Sigmoid colon (tissue), 4 donors: ENCODE results near the gene EHF.

Experiments used
- CTCF ChIP-seq, 4 experiments: fragments of 450-650 bp in 3 of 4; fragments of 200-600 bp in 1 of 4; IDR thresholded peaks; one replicate each; pipeline ENCODE4 v1.5.1; 2016 to 2019; ENCODE audit warnings: antibody characterized with exemption in 4 of 4, mild to moderate bottlenecking in 3 of 4, moderate library complexity in 2 of 4
- POLR2AphosphoS5 ChIP-seq, 4 donors: sonication (generic); formaldehyde crosslinking; IDR thresholded peaks; one replicate each; pipeline ENCODE4 v1.6.1; 2017; ENCODE audit warnings: antibody characterized with exemption in 4 of 4

DNA sequence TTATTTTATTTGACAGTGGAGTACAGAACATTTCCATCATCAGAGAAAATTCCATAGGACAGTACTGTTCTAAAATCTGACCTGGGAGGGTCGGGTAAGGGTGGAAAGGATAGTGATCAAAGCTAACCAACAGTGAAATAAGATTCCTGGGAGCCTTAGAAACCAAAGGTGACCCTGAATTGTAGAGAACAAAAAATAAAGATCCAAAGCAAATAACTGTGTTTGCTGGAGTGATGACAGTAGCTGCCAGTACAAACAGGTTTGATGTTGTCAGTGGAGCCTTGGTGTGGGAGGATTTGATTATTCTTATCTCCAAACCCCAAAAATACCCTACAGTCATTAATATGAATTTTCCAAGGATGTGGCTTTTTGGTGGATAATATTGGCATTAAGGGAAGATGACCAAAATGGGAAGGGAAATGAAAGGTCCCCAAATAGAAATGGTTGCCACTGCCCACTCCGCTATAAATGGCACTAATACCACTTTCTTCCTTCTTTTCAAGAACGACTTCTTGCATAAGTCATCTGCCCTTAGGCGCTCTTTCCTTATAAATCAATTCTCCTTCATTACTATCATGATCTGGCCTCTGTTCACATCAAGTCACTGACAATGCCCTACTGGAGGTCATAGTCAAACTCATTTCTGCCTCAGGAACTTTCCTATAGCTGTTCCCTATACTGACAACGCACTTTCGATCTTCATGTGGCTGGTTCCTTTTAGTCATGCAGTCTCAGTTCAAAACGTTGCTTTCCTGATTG lies 44.4 kb downstream of the EHF start:
- TF ChIP-seq POLR2AphosphoS5 (IDR thresholded peaks at IDR 0.05) = no peak
- TF ChIP-seq CTCF (IDR thresholded peaks at IDR 0.05) = no peak
